HUES64 (cell line): ENCODE measurements around the gene ZNF474.

ENCODE experiments used
- H3K27ac ChIP-seq: 2 replicates; pipeline ENCODE4 v1.7.0; 2013; ENCODE audit warnings: low read depth, low read length, inconsistent platforms
- H3K27me3 ChIP-seq: 2 replicates; pipeline ENCODE4 v1.6.1; 2013; ENCODE audit warnings: mild to moderate bottlenecking, low read length; ENCODE audit not compliant: insufficient read depth
- H3K36me3 ChIP-seq: 2 replicates; pipeline ENCODE4 v1.6.1; 2013; ENCODE audit warnings: mild to moderate bottlenecking, low read length; ENCODE audit not compliant: insufficient read depth
- H3K4me1 ChIP-seq: 2 replicates; pipeline ENCODE4 v1.6.1; 2013; ENCODE audit warnings: mild to moderate bottlenecking, low read length, moderate library complexity; ENCODE audit not compliant: insufficient read depth
- H3K4me3 ChIP-seq: 2 replicates; pipeline ENCODE4 v1.5.1; 2013; ENCODE audit warnings: mild to moderate bottlenecking, low read length, moderate library complexity
- H3K9ac ChIP-seq: 2 replicates; pipeline ENCODE4 v1.6.1; 2013; ENCODE audit warnings: mild to moderate bottlenecking, low read depth, low read length
- H3K9me3 ChIP-seq: 2 replicates; pipeline ENCODE4 v1.6.1; 2013; ENCODE audit warnings: low read depth, low read length; ENCODE audit not compliant: insufficient read depth
- WGBS: fragments of 150-250, 120-280 bp; methylation state at CpG from one replicate; pipeline ENCODE4 v1.1.7; 2013; ENCODE audit warnings: missing lambda C conversion rate; 5-methylcytosine and 5-hydroxymethylcytosine counted together

ZNF474 gene

DNA sequence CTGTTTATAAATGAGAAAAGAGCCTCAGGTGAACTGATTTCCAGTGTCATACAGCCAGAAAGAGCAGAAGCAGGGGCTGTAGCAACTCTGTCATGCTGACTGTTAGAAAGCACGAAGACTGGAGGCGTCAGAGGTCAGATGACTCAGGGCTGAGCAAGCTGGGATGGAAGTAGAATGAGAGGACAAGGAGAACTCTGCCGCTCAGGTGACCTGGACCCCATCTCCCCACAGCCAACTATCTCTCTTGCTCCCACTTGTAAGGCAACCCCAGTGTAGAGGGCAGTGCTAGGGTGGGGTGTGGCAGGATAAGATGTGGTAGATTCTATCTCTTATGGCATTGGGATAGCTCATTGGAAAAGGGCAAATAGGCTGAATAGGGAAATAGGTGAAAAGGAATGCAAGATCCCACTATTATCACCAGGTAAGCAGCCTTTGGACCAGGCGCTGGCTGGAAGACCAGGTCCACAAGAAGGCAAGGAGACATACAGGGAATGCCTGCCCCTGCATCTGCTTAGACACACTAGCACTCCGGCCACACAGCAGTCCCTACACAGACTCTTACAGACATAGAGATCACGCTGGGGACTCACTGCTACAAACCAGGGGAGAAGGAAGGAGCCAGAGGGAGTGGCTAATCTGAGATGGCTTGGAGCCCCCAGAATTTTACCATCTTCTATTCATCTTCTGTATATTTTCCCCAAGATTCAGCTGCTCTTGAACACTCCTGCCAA, 30.1 kb upstream of the ZNF474 start:
- Histone ChIP-seq H3K27ac (no peak overlapping the region), H3K27me3 (no peaks in the 10 kb centered on the region), H3K9ac (no peak overlapping the region), H3K4me1 (peaks cover 13% of the 10 kb centered on the region), H3K36me3 (no peaks in the 10 kb centered on the region), H3K4me3 (no peak overlapping the region), H3K9me3 (no peaks in the 10 kb centered on the region)
- 84% methylated on average over 5 of the region's 6 CpGs for WGBS

DNA sequence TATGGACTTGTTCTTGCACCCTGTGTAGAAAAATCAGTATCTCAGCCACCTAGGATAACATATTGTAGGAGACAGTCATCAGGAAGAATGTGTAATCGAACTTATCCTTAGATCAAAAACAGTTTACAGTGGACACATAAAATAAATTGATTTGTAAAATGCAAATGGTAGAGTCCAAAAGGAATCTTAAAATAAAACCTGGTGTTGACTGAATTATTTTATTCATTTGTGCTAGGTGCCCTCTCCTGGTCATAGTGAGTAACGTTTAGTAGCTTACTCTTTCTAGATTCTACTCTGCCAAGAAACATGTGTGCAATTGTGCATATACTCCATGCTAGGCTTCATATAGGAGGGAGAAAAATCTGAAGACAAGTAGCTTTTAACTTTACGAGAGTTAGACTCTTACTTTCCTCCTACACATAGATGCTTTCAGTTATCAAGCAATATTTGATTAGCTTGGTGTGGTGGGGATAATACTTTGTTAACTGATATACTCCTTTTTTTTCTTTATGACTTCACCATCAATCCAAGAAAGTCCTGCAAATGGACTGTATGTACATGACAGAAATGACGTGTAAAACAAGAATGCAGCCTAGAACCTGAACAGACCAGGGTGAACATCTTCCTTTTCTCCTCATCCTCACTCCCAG, 27.6 kb upstream of the ZNF474 start:
- Histone ChIP-seq H3K36me3 (no peaks in the 10 kb centered on the region), H3K9me3 (no peaks in the 10 kb centered on the region), H3K4me3 (no peak overlapping the region), H3K27me3 (no peaks in the 10 kb centered on the region), H3K9ac (no peak overlapping the region), H3K4me1 (peaks cover 13% of the 10 kb centered on the region), H3K27ac (no peak overlapping the region)
- 100% methylated on average over 1 of the region's 4 CpGs for WGBS

DNA sequence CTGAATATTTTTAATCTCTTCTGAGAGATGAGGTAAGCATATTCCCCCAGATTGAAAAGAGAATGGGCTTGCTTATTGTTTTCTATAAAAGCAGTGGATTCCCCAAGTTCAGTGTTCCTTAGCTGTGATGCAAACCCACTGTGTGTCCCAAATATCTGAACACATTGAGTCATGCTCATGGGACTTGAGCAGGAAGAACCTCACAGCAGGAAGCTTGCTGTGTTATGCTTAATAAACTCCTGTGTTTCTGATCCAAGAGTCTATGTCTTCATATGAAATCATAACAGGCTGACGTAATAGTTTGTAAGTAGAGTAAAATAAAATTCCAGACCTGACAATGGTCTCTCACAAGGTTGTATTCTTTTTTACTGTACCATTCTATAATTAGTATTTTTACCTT, 26.5 kb upstream of the ZNF474 start:
- Histone ChIP-seq H3K27me3 (no peaks in the 10 kb centered on the region), H3K4me1 (peaks cover 13% of the 10 kb centered on the region), H3K27ac (no peak overlapping the region), H3K36me3 (no peaks in the 10 kb centered on the region), H3K9ac (no peak overlapping the region), H3K4me3 (no peak overlapping the region), H3K9me3 (no peaks in the 10 kb centered on the region)
- WGBS, result no CpG with 5 or more reads among the region's 1 CpG

DNA sequence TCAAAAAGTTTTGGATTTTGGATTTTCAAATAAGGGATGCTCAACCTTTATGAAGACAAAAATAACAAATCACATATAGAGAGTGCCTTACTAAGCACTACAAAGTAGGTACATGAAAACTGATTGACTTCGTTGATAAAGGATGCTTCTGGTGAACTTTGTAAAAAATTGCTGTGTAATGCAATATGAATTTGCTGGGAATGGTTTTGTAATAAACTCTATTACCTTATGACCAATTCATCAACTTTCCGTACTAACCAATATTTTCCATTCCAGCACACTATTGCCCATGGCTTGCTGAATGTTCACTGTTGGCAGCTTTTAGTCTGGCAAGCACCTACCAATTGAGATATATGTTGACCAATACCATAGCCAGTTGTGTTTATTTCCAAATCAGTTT, 23.4 kb upstream of the ZNF474 start:
- Histone ChIP-seq H3K27ac (no peak overlapping the region), H3K9me3 (no peaks in the 10 kb centered on the region), H3K36me3 (no peaks in the 10 kb centered on the region), H3K4me1 (no peaks in the 10 kb centered on the region), H3K27me3 (no peaks in the 10 kb centered on the region), H3K9ac (no peak overlapping the region), H3K4me3 (no peak overlapping the region)
- WGBS, result 88% methylated on average over 2 of the region's 2 CpGs

DNA sequence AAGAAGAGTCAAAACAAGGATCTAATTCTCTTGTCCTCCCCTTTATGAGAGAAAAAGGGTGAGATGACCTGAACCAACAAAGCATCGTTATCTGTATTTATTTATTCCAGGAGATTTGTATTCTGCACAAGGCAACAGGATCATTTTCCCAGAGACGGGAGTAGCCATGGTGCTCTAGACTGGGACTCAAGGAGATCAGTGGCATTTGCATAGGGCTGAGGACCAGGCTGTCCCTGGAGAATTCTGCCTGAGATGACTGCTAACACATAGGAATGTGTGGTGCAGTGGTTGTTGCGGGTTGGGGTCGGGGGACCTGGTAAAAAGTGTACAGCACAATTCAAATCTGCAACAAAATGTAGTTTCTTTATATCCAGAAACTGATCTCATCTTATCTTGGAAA, 22.3 kb upstream of the ZNF474 start:
- H3K27me3 ChIP-seq, result no peaks in the 10 kb centered on the region
- H3K9ac ChIP-seq, result no peak overlapping the region
- no peak overlapping the region for H3K4me3 ChIP-seq
- no peaks in the 10 kb centered on the region for H3K9me3 ChIP-seq
- 87% methylated on average over 2 of the region's 4 CpGs for whole genome bisulfite sequencing
- H3K36me3 ChIP-seq, result no peaks in the 10 kb centered on the region
- no peaks in the 10 kb centered on the region for H3K4me1 ChIP-seq
- no peak overlapping the region for H3K27ac ChIP-seq

DNA sequence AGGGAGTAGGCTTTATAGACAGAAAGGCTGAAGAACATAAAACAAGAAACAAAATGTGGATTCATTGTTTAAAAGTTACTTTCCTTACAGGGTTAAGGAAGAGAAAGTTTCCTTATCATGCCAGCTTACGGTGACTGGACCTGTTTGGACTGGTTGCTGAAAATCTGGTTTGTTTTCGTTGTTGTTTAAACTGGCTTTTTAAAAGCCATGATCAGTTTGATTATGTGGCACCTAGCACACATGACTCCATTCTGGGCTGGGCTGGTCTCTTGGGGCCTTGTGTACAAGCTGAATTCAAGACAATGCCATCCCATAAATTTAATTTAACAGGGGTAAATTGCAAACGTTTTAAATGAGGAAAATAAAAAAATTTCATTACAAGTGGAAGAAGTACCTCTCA, 18.4 kb upstream of the ZNF474 start:
- Histone ChIP-seq H3K9ac (no peak overlapping the region), H3K4me1 (no peaks in the 10 kb centered on the region), H3K27me3 (no peaks in the 10 kb centered on the region), H3K36me3 (no peaks in the 10 kb centered on the region), H3K4me3 (no peak overlapping the region), H3K27ac (no peak overlapping the region), H3K9me3 (no peaks in the 10 kb centered on the region)
- WGBS, result 91% methylated on average over 2 of the region's 3 CpGs

DNA sequence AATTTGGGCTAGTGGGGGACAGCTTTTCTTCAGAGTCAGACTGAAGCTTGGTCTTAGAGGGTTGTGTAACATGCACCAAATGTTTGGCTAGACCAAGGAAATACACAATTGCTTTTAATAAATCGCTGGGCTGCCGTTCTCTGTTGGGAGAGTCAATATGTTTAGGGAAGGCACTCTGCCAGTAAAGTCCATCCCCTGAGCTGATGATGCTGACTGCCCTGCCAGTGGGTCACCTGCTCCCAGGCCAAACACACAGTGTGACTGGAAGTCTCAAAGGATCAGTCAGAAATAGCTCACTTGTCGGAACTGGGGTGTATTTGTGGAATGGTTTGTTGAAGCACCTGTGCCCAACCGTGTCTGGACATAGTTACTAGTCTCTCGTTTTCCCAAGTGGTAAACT, 17.9 kb upstream of the ZNF474 start:
- Histone ChIP-seq H3K4me3 (no peak overlapping the region), H3K4me1 (no peaks in the 10 kb centered on the region), H3K36me3 (no peaks in the 10 kb centered on the region), H3K27ac (no peak overlapping the region), H3K27me3 (no peaks in the 10 kb centered on the region), H3K9me3 (no peaks in the 10 kb centered on the region), H3K9ac (no peak overlapping the region)
- 92% methylated on average over 5 of the region's 5 CpGs for WGBS

DNA sequence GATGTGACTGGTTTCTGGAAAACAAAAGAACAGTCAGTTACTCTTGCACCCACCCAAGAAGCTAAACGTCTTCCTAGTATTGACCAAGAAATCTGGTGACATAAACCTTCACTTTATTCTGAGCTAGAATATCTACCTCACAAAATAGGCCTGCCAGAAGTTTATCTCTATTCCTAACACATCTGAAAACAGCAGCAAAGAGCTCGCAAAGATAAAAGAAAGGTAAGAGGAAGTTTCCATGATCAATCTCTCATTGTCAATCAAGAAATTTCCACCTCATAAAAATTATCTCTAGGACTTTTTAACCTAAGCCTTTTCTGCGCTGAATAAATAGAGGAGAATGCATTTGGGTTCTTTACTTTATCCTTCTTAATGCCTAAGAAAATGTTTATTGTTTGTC, 17.3 kb upstream of the ZNF474 start:
- no peak overlapping the region for H3K4me3 ChIP-seq
- no peaks in the 10 kb centered on the region for H3K36me3 ChIP-seq
- no peak overlapping the region for H3K27ac ChIP-seq
- no peaks in the 10 kb centered on the region for H3K4me1 ChIP-seq
- no peak overlapping the region for H3K9ac ChIP-seq
- H3K9me3 ChIP-seq, result no peaks in the 10 kb centered on the region
- no peaks in the 10 kb centered on the region for H3K27me3 ChIP-seq
- 87% methylated on average over 1 of the region's 3 CpGs for WGBS

DNA sequence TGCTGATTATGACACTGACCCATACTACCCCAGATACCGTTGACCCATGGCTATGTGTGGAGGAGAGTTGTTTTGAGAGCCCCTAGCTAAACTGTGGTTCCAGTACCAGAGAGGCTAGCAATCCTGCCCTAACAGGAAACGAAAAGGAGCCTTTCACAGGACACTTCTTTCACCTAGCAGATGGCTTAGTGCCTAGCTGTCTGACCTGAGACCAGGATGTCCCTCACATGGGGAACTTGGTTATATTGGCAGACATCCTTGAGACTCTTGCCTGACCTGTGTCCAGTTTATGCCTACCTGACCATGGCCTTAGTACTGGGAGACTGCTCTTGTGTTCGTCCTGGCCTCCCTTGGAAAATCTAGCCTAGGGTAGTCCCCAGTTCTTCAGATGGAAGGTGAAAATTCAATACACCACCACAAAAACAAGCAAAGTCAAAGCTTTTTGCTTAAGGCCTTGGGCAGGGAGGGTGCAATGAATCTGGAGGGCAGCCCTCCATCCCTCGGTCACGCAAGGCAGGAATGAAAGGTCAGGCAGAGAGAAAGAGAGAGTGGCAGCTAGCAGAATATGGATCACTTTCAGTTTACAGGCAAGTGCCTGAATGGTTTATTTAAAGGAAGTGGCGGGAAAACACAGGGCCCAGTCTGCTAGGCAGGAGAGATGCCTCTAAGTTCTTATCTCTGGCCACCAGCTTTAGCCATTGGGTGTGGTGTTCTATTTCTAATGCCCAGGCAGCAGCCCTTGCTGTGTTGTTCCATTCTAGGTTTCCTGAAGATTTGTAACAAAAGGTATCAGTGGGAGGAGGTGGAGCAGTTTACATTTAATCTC, 16.4 kb upstream of the ZNF474 start:
- Histone ChIP-seq H3K9ac (no peak overlapping the region), H3K27me3 (no peaks in the 10 kb centered on the region), H3K9me3 (no peaks in the 10 kb centered on the region), H3K27ac (no peak overlapping the region), H3K4me3 (no peak overlapping the region), H3K4me1 (no peaks in the 10 kb centered on the region), H3K36me3 (no peaks in the 10 kb centered on the region)
- 91% methylated on average over 6 of the region's 6 CpGs for WGBS

DNA sequence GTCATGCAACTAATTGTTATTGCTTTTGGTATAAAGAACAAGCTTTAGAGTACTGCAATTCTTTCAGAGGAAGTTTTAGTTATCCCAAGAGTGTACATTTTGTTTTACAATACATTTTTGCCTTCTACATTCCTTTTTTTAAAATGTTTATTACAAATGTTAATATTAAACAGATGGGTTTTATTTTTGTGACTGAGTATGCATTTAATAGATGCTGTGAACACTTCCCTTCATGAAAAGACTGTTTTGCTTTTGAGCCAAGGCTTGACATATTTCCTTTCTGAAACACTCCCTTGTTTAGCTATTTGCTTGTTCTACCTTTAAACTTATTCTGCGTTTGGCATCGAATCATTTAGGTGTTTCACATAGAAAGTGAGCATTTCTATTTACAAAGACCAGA, 14.8 kb upstream of the ZNF474 start:
- H3K9ac ChIP-seq, result no peak overlapping the region
- no peaks in the 10 kb centered on the region for H3K4me1 ChIP-seq
- WGBS, result 96% methylated on average over 2 of the region's 2 CpGs
- no peak overlapping the region for H3K27ac ChIP-seq
- H3K4me3 ChIP-seq, result no peak overlapping the region
- H3K36me3 ChIP-seq, result no peaks in the 10 kb centered on the region
- H3K9me3 ChIP-seq, result no peaks in the 10 kb centered on the region
- no peaks in the 10 kb centered on the region for H3K27me3 ChIP-seq

DNA sequence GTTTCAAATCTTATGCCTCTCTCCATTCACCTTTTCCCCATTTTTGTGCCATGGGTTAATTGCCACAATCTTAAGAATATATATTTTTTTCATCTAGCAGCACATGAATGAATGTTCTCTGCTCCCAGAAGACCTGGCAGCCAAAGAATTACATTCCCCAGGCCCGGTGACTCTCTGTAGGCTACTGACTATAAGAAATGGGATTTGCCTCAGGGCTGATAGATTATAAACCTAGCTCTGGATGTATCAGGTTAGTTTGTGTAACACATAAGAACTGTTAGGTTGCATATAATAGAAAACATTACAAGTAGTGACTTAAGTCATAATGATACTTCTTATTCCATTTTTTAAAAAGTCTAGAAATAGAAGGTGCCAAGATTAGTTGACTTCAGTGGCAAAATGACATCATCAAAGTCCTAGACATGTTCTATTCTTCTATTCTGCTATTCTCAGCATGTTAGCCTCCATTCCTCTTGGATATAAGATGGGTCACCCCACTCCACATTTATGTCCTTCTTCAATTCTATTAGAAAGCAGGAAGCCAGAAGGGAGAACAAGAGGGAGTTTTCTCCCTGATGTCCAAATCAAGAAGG, 10.9 kb upstream of the ZNF474 start:
- H3K27me3 ChIP-seq, result no peaks in the 10 kb centered on the region
- H3K9ac ChIP-seq, result no peak overlapping the region
- peaks cover 22% of the 10 kb centered on the region; the same call in 1 of the 2 replicates for H3K4me1 ChIP-seq
- H3K36me3 ChIP-seq, result no peaks in the 10 kb centered on the region
- H3K9me3 ChIP-seq, result no peaks in the 10 kb centered on the region
- WGBS, result 100% methylated on average over 1 of the region's 1 CpG
- no peak overlapping the region for H3K27ac ChIP-seq
- H3K4me3 ChIP-seq, result no peak overlapping the region
